HCT116 (cell line): ENCODE results near the gene TCFL5. TPM values are rescaled to one million over a fixed set of nuclear protein-coding genes. Genes with fewer than 3 reads are reported as not detected.

Source experiments
- ATAC-seq: fragments of 200-7000 bp; cut with Tn5 transposase; 2 replicates; pipeline ENCODE4 v1.9.1; 2020; ENCODE audit warnings: mild to moderate bottlenecking, moderate library complexity
- BruUV-seq: library from RNA; stranded (reverse); fragments of 400-500 nt; replicated peaks from 2 replicates; lab custom pipeline; 2021; lab: Mats Ljungman, UMichigan
- CTCF ChIA-PET: fragments of 300-600 bp; sonication (Branson Sonifier 250); formaldehyde crosslinking; loops from one replicate; lab custom pipeline; 2021; ENCODE audit warnings: antibody characterized with exemption; lab: Charles Lee
- POLR2A ChIA-PET: fragments of 300-600, 350-600 bp; sonication (Branson Sonifier 250); formaldehyde crosslinking; loops from one replicate; lab custom pipeline; 2021; ENCODE audit warnings: antibody characterized with exemption; lab: Charles Lee
- RAD21 ChIA-PET, 2 experiments: fragments of 300-600 bp; sonication (Branson Sonifier 250); formaldehyde crosslinking; loops; one replicate each; lab custom pipeline; 2023; ENCODE audit warnings: low total read pairs in 2 of 2; ENCODE audit not compliant: uncharacterized antibody in 2 of 2, unreplicated experiment in 2 of 2, low non-redundant PET in 1 of 2; lab: Charles Lee
- DNase-seq: peaks from one replicate; pipeline ENCODE4 v3.0.0-alpha.2; 2010; ENCODE audit warnings: low read depth, low spot score
- H2AFZ ChIP-seq: fragments of 200-600 bp; shearing (Covaris generic), sonication (generic); 2 replicates; pipeline ENCODE4 v1.6.1; 2017; ENCODE audit warnings: low read depth, mixed run types, mixed read lengths, antibody characterized with exemption, low read length; ENCODE audit not compliant: poor library complexity, severe bottlenecking
- H3K27ac ChIP-seq: 2 replicates; pipeline ENCODE4 v1.5.1; 2012; ENCODE audit warnings: low read depth, low read length
- H3K27me3 ChIP-seq: fragments of 200-600 bp; sonication (generic); 2 replicates; pipeline ENCODE4 v1.6.1; 2016; ENCODE audit warnings: mixed run types, low read length, mixed read lengths; ENCODE audit not compliant: insufficient read depth
- H3K36me3 ChIP-seq, 2 experiments: fragments of 200-500 bp in 1 of 2; fragments of 200-600 bp in 1 of 2; sonication (Bioruptor generic) in 1 of 2; sonication (generic) in 1 of 2; 2 replicates each; pipeline versions ENCODE4 v1.5.1 to v1.6.1; 2014 to 2016; ENCODE audit warnings: low read length in 2 of 2, inconsistent platforms in 1 of 2, mixed read lengths in 1 of 2, mixed run types in 1 of 2; ENCODE audit not compliant: insufficient read depth in 2 of 2, control insufficient read depth in 1 of 2
- H3K4me1 ChIP-seq, 2 experiments: fragments of 200-600 bp in 1 of 2; sonication (generic) in 1 of 2; 2 replicates each; pipeline versions ENCODE4 v1.5.1 to v1.6.1; 2012 to 2017; ENCODE audit warnings: low read length in 2 of 2, inconsistent platforms in 1 of 2, mild to moderate bottlenecking in 1 of 2, mixed read lengths in 1 of 2, mixed run types in 1 of 2, moderate library complexity in 1 of 2; ENCODE audit not compliant: insufficient read depth in 2 of 2, control insufficient read depth in 1 of 2
- H3K4me2 ChIP-seq: fragments of 200-600 bp; sonication (generic); 2 replicates; pipeline ENCODE4 v1.6.1; 2017; ENCODE audit warnings: mixed run types, low read length, mixed read lengths
- H3K4me3 ChIP-seq, 2 experiments: fragments of 200-600 bp in 1 of 2; sonication (generic) in 1 of 2; replicated peaks in 1 of 2; 2 replicates each; pipeline ENCODE4 v1.5.1; 2011 to 2016; ENCODE audit warnings: low read length in 2 of 2, control low read depth in 1 of 2, low read depth in 1 of 2, mild to moderate bottlenecking in 1 of 2, mixed read lengths in 1 of 2, mixed run types in 1 of 2
- H3K79me2 ChIP-seq: fragments of 200-600 bp; sonication (generic); 2 replicates; pipeline ENCODE4 v1.6.1; 2017; ENCODE audit warnings: mild to moderate bottlenecking, mixed run types, low read length, moderate library complexity, mixed read lengths; ENCODE audit not compliant: insufficient read depth
- H3K9ac ChIP-seq: fragments of 200-600 bp; sonication (generic); 2 replicates; pipeline ENCODE4 v1.6.1; 2016; ENCODE audit warnings: low read length, mixed read lengths
- H3K9me2 ChIP-seq: fragments of 200-600 bp; sonication (generic), shearing (Covaris generic); 2 replicates; pipeline ENCODE4 v1.6.1; 2017; ENCODE audit warnings: mixed run types, mild to moderate bottlenecking, moderate library complexity; ENCODE audit not compliant: insufficient read depth
- H3K9me3 ChIP-seq, 2 experiments: fragments of 200-500 bp in 1 of 2; fragments of 200-600 bp in 1 of 2; sonication (Bioruptor generic) in 1 of 2; sonication (generic) in 1 of 2; 2 replicates each; pipeline ENCODE4 v1.6.1; 2014 to 2017; ENCODE audit warnings: low read length in 2 of 2, mixed read lengths in 2 of 2, inconsistent platforms in 1 of 2, low read depth in 1 of 2, mild to moderate bottlenecking in 1 of 2, mixed run types in 1 of 2, moderate library complexity in 1 of 2; ENCODE audit not compliant: control insufficient read depth in 1 of 2, insufficient read depth in 1 of 2
- H4K20me1 ChIP-seq: fragments of 200-600 bp; sonication (generic), shearing (Covaris generic); 2 replicates; pipeline ENCODE4 v1.6.1; 2017; ENCODE audit warnings: mixed run types, mild to moderate bottlenecking, moderate library complexity; ENCODE audit not compliant: insufficient read depth
- ATF3 ChIP-seq: IDR thresholded peaks from 2 replicates; pipeline ENCODE4 v1.6.1; 2012
- CTCF ChIP-seq, 3 experiments: fragments of 200-600 bp in 1 of 3; sonication (generic) in 1 of 3; IDR thresholded peaks in 2 of 3; conservative IDR thresholded peaks in 1 of 3; 2 replicates each; pipeline ENCODE4 v1.5.1; 2012 to 2017; ENCODE audit warnings: low read depth in 2 of 3, low read length in 2 of 3, antibody characterized with exemption in 1 of 3, borderline replicate concordance in 1 of 3, control low read depth in 1 of 3, mild to moderate bottlenecking in 1 of 3, mixed read lengths in 1 of 3, mixed run types in 1 of 3, moderate library complexity in 1 of 3; ENCODE audit not compliant: insufficient read depth in 1 of 3
- EGR1 ChIP-seq: IDR thresholded peaks from 2 replicates; pipeline ENCODE4 v1.6.1; 2012; ENCODE audit warnings: low read depth
- ELF1 ChIP-seq: IDR thresholded peaks from 2 replicates; pipeline ENCODE4 v1.6.1; 2012; ENCODE audit warnings: low read depth, borderline replicate concordance
- EZH2phosphoT487 ChIP-seq: fragments of 200-600 bp; IDR thresholded peaks from 2 replicates; pipeline ENCODE4 v1.6.1; 2018; ENCODE audit warnings: antibody characterized with exemption, borderline replicate concordance
- FOSL1 ChIP-seq: IDR thresholded peaks from 2 replicates; pipeline ENCODE4 v1.6.1; 2012; ENCODE audit warnings: low read depth
- JUND ChIP-seq: IDR thresholded peaks from 2 replicates; pipeline ENCODE4 v1.6.1; 2012
- MAX ChIP-seq: IDR thresholded peaks from 2 replicates; pipeline ENCODE4 v1.6.1; 2012
- POLR2A ChIP-seq: IDR thresholded peaks from 2 replicates; pipeline ENCODE4 v1.7.0; 2011; ENCODE audit warnings: borderline replicate concordance; ENCODE audit not compliant: insufficient read depth, insufficient read length; ENCODE audit errors: extremely low read depth
- RAD21 ChIP-seq: IDR thresholded peaks from 2 replicates; pipeline ENCODE4 v1.6.1; 2012; ENCODE audit warnings: low read depth, mild to moderate bottlenecking
- REST ChIP-seq: IDR thresholded peaks from 2 replicates; pipeline ENCODE4 v1.6.1; 2012; ENCODE audit warnings: low read depth
- SIN3A ChIP-seq: IDR thresholded peaks from 2 replicates; pipeline ENCODE4 v1.6.1; 2012; ENCODE audit warnings: low read depth
- SP1 ChIP-seq: IDR thresholded peaks from 2 replicates; pipeline ENCODE4 v1.6.1; 2012; ENCODE audit warnings: low read depth
- TCF7L2 ChIP-seq: IDR thresholded peaks from 2 replicates; pipeline ENCODE4 v1.7.0; 2011; ENCODE audit warnings: borderline replicate concordance, inconsistent platforms; ENCODE audit not compliant: insufficient read depth, insufficient read length; ENCODE audit errors: extremely low read depth
- YY1 ChIP-seq: IDR thresholded peaks from 2 replicates; pipeline ENCODE4 v1.6.1; 2011; ENCODE audit warnings: low read length, low read depth, moderate library complexity, mild to moderate bottlenecking; ENCODE audit not compliant: insufficient replicate concordance; ENCODE audit errors: extremely low read depth
- ZBTB33 ChIP-seq: IDR thresholded peaks from 2 replicates; pipeline ENCODE4 v1.6.1; 2011; ENCODE audit warnings: mild to moderate bottlenecking, low read length, moderate library complexity; ENCODE audit not compliant: insufficient replicate concordance; ENCODE audit errors: extremely low read depth
- intact Hi-C: fragments of 100-400 bp; cut with micrococcal nuclease; formaldehyde crosslinking; loops from 2 replicates; pipeline ENCODE4 v1.10.0; 2022
- total RNA-seq: library from RNA; stranded (reverse); gene quantifications from one replicate; pipeline ENCODE4 v1.2.1, GENCODE V29; 2021; ENCODE audit not compliant: unreplicated experiment

The TCFL5 gene
- total RNA-seq, 1 experiment from 2014 or later = 20.4 TPM

GRCh38 chr20:62878244-62879038 is 16.8 kb upstream of the TCFL5 start:
- RAD21 ChIA-PET = no interaction called here
- intact Hi-C loops = no loop called here
- no peak overlapping the region for H3K4me3 ChIP-seq
- no peaks in the 10 kb centered on the region for H4K20me1 ChIP-seq
- H3K9me2 ChIP-seq = no peaks in the 10 kb centered on the region
- CTCF ChIA-PET = no interaction called here
- BruUV-seq = no TSS peak
- H3K27ac ChIP-seq = no peak overlapping the region
- peaks cover 11 to 24% of the 10 kb centered on the region in 2 experiments for H3K4me1 ChIP-seq
- ATAC-seq = no peak
- H2AFZ ChIP-seq = no peak overlapping the region
- H3K9ac ChIP-seq = no peak overlapping the region
- H3K79me2 ChIP-seq = no peaks in the 10 kb centered on the region
- no peaks in the 10 kb centered on the region for H3K9me3 ChIP-seq
- H3K27me3 ChIP-seq = no peaks in the 10 kb centered on the region
- TF ChIP-seq ZBTB33 = no peak
- TF ChIP-seq EZH2phosphoT487 = no peak
- TF ChIP-seq ATF3 = no peak
- TF ChIP-seq REST = no peak
- TF ChIP-seq POLR2A = no peak
- no peak for TF ChIP-seq SIN3A
- TF ChIP-seq FOSL1 = no peak
- no peak for TF ChIP-seq SP1
- TF ChIP-seq MAX = no peak
- no peak for TF ChIP-seq CTCF (IDR thresholded peaks at IDR 0.05 in 2 of 3, conservative IDR thresholded peaks at IDR 0.05 in 1 of 3; ENCODE audit: borderline replicate concordance in 1 of 3, insufficient read depth in 1 of 3, low read depth in 2 of 3, low read length in 2 of 3)
- no peak for TF ChIP-seq YY1
- no peak for TF ChIP-seq TCF7L2
- no peak for TF ChIP-seq JUND
- no peak for TF ChIP-seq EGR1
- TF ChIP-seq ELF1 = no peak
- no peak for TF ChIP-seq RAD21
- DNase-seq = no peak
- H3K36me3 ChIP-seq = no peaks in the 10 kb centered on the region
- POLR2A ChIA-PET = no interaction called here
- H3K4me2 ChIP-seq = no peak overlapping the region
